GM18502 (cell line): ENCODE measurements around the gene TAS2R5.
"Not testable (repeated sequence)": the region's sequence is repeated elsewhere in the genome, so short reads cannot be mapped to it uniquely, and the experiment has no call there.

Experiments used
- ATAC-seq: cut with Tn5 transposase; IDR thresholded peaks from one replicate; pipeline ENCODE4 v1.9.1; 2021; ENCODE audit warnings: mild to moderate bottlenecking; ENCODE audit not compliant: unreplicated experiment, poor library complexity

The TAS2R5 gene

GRCh38 chr7:141789917-141790316 is at the start of gene TAS2R5:
TSS of gene TAS2R5 (plus strand) at chr7:141790217. CDS start at chr7:141790362, 145 bp downstream.
- ATAC-seq = no peak

GRCh38 chr7:141742229-141742628 is 47.8 kb upstream of the TAS2R5 start:
- ATAC-seq = no peak

- ATAC-seq = no peak
Measured at GRCh38 chr7:141744131-141744530, 45.9 kb upstream of the TAS2R5 start.

- ATAC-seq = no peak
Measured at GRCh38 chr7:141748396-141748795, 41.6 kb upstream of the TAS2R5 start.

GRCh38 chr7:141751904-141752303 is 38.1 kb upstream of the TAS2R5 start:
- not testable (repeated sequence) for ATAC-seq

- ATAC-seq = no peak
Measured at GRCh38 chr7:141752634-141753033, 37.4 kb upstream of the TAS2R5 start.

- no peak for ATAC-seq
Measured at GRCh38 chr7:141754939-141755338, 35.1 kb upstream of the TAS2R5 start.

GRCh38 chr7:141763797-141764196 is 26.2 kb upstream of the TAS2R5 start, which contains the start of gene TAS2R3:
TSS of gene TAS2R3 (plus strand) at chr7:141764097. CDS start at chr7:141764159, 62 bp downstream.
- no peak for ATAC-seq

- not testable (repeated sequence) for ATAC-seq
Measured at GRCh38 chr7:141770083-141770583, 19.9 kb upstream of the TAS2R5 start.

- no peak for ATAC-seq
Measured at GRCh38 chr7:141776374-141776773, 13.6 kb upstream of the TAS2R5 start, which contains the start of gene TAS2R4. TSS of gene TAS2R4 (plus strand) at chr7:141776674. CDS start at chr7:141778489, 1,815 bp downstream.

- peak; percentile 88 for ATAC-seq
Measured at GRCh38 chr7:141785706-141786552, 4.1 kb upstream of the TAS2R5 start.

GRCh38 chr7:141788296-141788695 is 1.7 kb upstream of the TAS2R5 start:
- no peak for ATAC-seq

- ATAC-seq = no peak
Measured at GRCh38 chr7:141792526-141792925, 2.5 kb downstream of the TAS2R5 start.

- ATAC-seq = no peak
Measured at GRCh38 chr7:141820067-141820466, 30.1 kb downstream of the TAS2R5 start.

GRCh38 chr7:141822432-141822831 is 32.4 kb downstream of the TAS2R5 start:
- not testable (repeated sequence) for ATAC-seq

GRCh38 chr7:141837683-141838082 is 47.7 kb downstream of the TAS2R5 start:
- no peak for ATAC-seq

GRCh38 chr7:141838581-141838980 is 48.6 kb downstream of the TAS2R5 start:
- no peak for ATAC-seq

GRCh38 chr7:141839256-141839655 is 49.2 kb downstream of the TAS2R5 start:
- no peak for ATAC-seq

- ATAC-seq = no peak
Measured at GRCh38 chr7:141840708-141841107, 50.7 kb downstream of the TAS2R5 start.
